ENCODE data around the gene RBM3.
"Not testable (repeated sequence)": the region's sequence is repeated elsewhere in the genome, so short reads cannot be mapped to it uniquely, and the experiment has no call there.

RBM3 gene

GRCh38 chrX:48574270-48575266 lies at the start of gene RBM3:
TSS of gene RBM3 (plus strand) at chrX:48574484. CDS start at chrX:48575181, 697 bp downstream.
- DNase-seq, result peak; percentile 79

GRCh38 chrX:48525853-48526252 lies 48.4 kb upstream of the RBM3 start:
- not testable (repeated sequence) for DNase-seq

DNA sequence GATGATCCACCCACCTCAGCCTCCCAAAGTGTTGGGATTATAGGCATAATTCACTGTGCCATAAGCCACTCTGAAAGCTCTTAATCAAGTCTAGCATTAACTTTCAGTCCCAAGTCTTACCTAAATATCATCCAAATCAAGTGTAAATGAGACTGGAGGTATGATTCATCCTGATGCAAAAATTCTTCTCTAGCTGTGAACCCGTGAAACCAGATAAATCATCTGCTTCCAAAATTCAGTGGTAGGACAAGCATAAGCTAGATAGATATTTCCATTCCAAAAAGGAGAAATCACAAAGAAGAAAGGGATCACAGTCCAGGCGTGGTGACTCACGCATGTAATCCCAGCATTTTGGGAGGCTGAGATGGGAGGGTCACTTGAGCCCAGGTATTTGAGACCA lies 43.5 kb upstream of the RBM3 start:
- DNase-seq, result no peak

GRCh38 chrX:48531358-48531959 lies 42.8 kb upstream of the RBM3 start:
- DNase-seq, result no peak

DNA sequence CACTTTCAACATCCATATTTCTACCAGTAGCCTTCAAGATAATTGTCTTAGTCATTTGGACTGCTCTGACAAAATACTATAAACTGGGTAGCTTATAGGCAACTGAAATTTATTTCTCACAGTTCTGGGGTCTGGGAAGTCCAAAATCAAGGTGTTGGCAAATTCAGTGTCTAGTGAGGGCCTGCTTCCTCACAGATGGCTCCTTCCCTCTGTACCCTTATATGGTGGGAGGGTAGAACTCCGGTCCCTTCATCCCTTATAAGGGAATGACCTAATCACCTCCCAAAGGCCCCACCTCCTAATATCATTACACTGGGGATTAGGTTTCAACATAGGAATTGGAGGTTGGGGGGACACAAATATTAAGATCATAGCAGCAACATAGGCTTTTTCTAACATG lies 42.1 kb upstream of the RBM3 start:
- DNase-seq, result no peak

DNA sequence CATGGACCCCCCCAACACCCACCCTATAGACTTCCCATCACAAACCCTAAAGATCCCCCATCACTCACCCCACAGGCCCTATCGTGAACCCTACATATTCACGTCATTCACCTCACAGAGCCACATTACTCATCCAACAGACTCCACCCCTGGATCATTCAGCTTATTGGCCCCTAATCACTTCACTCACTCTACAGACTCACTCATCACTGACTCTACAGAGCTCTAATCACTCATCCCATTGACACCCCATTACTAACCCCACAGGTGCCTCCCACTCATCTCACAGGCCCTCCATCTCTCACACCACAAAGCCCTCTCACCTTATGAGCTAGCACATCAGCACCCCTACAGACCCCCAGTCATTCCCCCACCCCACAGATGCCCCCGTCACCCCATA lies 41.1 kb upstream of the RBM3 start:
- DNase-seq, result no peak

- DNase-seq, result no peak
Measured at GRCh38 chrX:48538641-48539344, 35.5 kb upstream of the RBM3 start.

GRCh38 chrX:48539345-48540027 lies 34.8 kb upstream of the RBM3 start, which contains the start of gene TBC1D25:
TSS of gene TBC1D25 (plus strand) at chrX:48539714. CDS start at chrX:48539798, 84 bp downstream.
- peak; percentile 93 for DNase-seq

DNA sequence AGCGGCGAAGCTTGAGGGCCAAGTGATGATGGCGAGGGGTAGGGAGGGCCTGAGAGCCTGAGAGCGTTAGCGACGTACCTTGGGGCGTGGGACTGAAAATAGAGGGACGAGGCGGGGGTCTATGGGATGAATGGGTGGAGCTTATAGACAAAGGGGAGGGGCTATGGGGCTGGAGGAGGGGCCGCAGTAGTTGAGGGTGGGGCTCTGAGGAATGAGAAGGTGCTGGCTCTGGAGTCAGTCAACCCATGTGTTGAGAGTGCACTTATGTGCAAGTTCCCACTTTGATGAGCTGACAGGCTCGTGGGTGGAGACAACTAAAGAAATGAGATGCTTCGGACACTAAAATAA lies 34.3 kb upstream of the RBM3 start:
- DNase-seq, result no peak

- DNase-seq, result no peak
Measured at GRCh38 chrX:48540480-48540879, 33.8 kb upstream of the RBM3 start.

DNA sequence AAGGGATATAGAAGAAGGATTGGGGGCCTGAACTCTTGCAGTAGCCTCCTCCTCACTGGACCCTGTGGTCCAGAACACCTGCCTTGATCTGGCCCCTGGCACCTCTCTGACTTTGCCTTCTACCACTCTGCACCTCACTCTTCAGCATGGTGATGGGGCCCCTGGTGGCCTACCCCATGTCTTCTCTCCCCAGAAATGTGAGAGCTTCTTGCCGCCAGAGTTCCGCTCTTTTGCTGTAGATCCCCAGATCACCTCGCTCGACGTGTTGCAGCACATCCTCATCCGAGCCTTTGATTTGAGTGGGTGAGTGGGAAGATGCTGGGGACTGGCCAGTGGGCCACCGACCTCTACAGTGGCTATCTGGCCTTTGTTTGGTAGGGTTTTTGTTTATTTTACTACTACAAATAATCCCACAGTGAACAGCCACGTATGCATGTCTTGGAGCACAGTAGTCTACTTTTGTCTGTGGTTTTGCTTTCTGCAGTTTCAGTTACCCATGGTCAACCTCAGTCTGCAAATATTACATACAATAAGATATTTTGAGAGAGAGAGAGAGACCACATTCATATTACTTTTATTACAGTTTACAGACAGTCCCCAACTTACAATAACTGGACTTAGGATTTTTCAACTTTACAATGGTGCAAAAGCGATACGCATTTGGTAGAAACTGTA lies 33.0 kb upstream of the RBM3 start:
- DNase-seq, result no peak

- no peak for DNase-seq
Measured at GRCh38 chrX:48548871-48549270, 25.4 kb upstream of the RBM3 start.

DNA sequence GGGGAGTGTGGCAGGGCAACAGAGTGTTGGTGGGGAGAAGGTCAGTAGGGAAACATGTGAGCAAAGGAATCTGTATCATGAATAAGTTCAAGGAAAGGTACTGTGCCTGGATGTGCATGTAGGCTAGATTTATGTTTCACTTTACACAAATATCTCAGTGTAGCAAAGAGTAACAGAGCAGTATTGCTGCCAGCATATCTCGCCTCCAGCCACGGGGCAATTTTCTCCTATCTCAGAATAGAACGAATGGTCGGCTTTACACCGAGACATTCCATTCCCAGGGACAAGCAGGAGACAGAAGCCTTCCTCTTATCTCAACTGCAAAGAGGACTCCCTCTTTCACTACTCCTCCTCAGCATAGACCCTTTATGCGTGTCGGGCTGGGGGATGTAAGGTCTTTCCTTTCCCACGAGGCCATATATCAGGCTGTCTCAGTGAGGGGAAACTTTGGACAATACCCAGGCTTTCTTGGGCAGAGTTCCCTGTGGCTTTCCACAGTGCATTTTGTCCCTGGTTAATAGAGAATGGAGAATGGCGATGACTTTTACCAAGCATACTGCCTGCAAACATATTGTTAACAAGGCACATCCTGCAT lies 18.5 kb upstream of the RBM3 start:
- not testable (repeated sequence) for DNase-seq

GRCh38 chrX:48558271-48558670 lies 16.0 kb upstream of the RBM3 start:
- DNase-seq, result no peak

GRCh38 chrX:48559636-48560035 lies 14.6 kb upstream of the RBM3 start:
- no peak for DNase-seq

DNA sequence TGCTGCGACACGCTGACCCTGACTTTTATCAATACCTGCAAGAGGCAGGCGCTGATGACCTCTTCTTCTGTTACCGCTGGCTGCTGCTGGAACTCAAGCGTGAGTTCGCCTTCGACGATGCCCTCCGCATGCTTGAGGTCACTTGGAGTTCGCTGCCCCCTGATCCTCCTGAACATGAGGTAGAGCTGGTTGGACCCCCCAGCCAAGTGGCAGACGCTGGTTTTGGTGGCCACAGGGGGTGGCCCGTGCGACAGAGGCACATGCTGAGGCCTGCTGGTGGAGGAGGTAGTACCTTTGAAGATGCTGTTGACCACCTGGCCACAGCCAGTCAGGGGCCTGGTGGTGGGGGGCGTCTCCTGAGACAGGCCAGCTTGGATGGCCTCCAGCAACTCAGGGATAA lies 14.2 kb upstream of the RBM3 start:
- no peak for DNase-seq

DNA sequence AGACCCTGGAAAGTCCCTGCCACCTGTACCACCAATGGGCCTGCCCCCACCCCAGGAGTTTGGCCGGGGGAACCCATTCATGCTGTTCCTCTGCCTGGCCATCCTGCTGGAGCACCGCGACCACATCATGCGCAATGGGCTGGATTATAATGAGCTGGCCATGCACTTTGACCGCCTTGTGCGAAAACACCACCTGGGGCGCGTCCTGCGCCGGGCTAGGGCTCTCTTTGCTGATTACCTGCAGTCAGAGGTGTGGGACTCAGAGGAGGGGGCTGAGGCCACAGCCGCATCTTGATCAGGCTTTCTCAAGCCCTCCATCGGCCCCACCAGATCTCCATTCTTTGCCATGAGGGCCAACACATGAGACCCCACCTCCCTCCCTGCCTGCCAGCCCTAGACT lies 13.6 kb upstream of the RBM3 start:
- DNase-seq, result no peak

DNA sequence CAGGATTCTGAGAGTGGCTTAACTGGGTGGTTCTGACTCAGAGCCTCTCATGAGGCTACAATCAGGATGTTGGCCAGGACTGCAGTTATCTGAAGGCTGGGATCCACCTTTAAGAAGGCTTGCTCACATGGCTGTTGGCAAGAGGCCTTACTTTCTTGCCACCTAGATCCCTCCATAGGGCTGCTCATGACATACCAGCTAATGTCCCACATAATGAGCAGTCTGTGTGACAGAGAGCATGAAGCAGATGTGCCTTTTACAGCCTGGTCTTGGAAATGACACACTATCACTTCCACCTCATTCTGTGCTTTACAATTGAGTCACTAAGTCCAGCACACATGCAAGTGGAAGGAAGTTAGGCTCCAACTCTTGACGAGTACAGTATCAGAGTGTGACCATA lies 4.3 kb upstream of the RBM3 start:
- DNase-seq, result no peak

DNA sequence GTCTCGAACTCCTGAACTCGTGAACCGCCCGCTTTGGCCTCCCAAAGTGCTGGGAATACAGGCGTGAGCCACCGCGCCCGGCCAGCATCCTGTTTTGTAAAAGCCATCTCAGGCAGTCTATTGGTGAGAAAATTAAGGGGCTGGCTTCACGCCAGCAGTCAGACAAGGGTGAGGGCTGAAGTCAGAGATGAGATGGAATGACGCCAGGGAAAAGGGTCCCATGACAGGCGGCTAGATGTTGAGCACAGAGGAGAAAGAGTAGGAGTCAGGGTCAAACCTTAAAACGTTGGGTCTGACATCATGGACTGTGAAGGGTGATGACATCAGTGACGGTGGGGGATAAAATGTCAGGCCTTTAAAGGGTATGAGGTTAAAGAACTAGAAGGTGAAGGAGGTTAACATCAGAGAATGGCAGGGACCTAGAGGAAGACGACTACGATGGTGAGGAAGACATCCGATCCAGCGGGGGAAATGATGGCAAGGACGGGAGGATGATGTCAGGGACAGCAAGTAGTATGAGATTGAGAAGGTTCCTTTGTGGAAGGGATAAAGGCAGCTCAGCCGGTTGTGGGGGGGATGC lies 504 bp upstream of the RBM3 start:
- DNase-seq, result peak; percentile 39

GRCh38 chrX:48575642-48576041 lies 1.4 kb downstream of the RBM3 start:
- DNase-seq, result no peak

DNA sequence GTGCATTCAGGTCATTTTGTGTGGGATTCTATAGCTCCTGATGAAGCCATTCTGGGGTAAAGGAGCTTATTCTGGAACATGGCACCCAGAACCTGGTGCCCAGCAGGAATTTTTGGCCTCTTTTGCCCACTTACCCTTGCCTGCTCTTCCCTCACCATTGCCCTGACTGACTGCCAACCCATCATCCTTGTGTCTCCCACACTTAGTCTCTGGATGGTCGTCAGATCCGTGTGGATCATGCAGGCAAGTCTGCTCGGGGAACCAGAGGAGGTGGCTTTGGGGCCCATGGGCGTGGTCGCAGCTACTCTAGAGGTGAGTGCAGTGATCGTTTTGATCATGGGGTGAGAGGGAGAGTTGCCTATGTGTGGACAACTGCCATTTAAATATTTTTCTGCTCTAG lies 1.8 kb downstream of the RBM3 start:
- no peak for DNase-seq

All from NCI-H446 treated with DMSO at 0.1 percent for 48 hours (cell line).